HG02970 (cell line): Measurements from ENCODE around the gene ZMAT3.
A peak's percentile ranks its signal among the peaks of the same experiment; 100 is the strongest.
"Not testable (repeated sequence)": the region's sequence is repeated elsewhere in the genome, so short reads cannot be mapped to it uniquely, and the experiment has no call there.

ENCODE experiments used
- ATAC-seq: cut with Tn5 transposase; IDR thresholded peaks from one replicate; pipeline ENCODE4 v1.9.1; 2021; ENCODE audit warnings: mild to moderate bottlenecking, moderate library complexity, moderate number of reproducible peaks; ENCODE audit not compliant: unreplicated experiment, low FRiP score

Gene ZMAT3

GRCh38 chr3:179071323-179072099, at the start of gene ZMAT3:
Gene ZMAT3, minus strand, starts transcription at chr3:179071809. Its CDS starts 4,057 bp downstream, at chr3:179067752.
- peak; percentile 73 for ATAC-seq

GRCh38 chr3:179116816-179117215, 45.2 kb upstream of the ZMAT3 start:
- no peak for ATAC-seq

GRCh38 chr3:179115444-179115843, 43.8 kb upstream of the ZMAT3 start:
- not testable (repeated sequence) for ATAC-seq

- no peak for ATAC-seq
Measured at GRCh38 chr3:179113903-179114302, 42.3 kb upstream of the ZMAT3 start.

GRCh38 chr3:179108086-179108485, 36.5 kb upstream of the ZMAT3 start:
- ATAC-seq, result no peak

- ATAC-seq, result no peak
Measured at GRCh38 chr3:179107617-179108016, 36.0 kb upstream of the ZMAT3 start.

- ATAC-seq, result no peak
Measured at GRCh38 chr3:179105881-179106280, 34.3 kb upstream of the ZMAT3 start.

GRCh38 chr3:179100652-179101051, 29.0 kb upstream of the ZMAT3 start:
- no peak for ATAC-seq

- no peak for ATAC-seq
Measured at GRCh38 chr3:179098388-179099077, 26.9 kb upstream of the ZMAT3 start.

- no peak for ATAC-seq
Measured at GRCh38 chr3:179093807-179094206, 22.2 kb upstream of the ZMAT3 start.

- ATAC-seq, result no peak
Measured at GRCh38 chr3:179091113-179091512, 19.5 kb upstream of the ZMAT3 start.

GRCh38 chr3:179088306-179088705, 16.7 kb upstream of the ZMAT3 start:
- ATAC-seq, result no peak

- ATAC-seq, result no peak
Measured at GRCh38 chr3:179083977-179084376, 12.4 kb upstream of the ZMAT3 start.

GRCh38 chr3:179082416-179082815, 10.8 kb upstream of the ZMAT3 start:
- ATAC-seq, result no peak

- ATAC-seq, result no peak
Measured at GRCh38 chr3:179081885-179082284, 10.3 kb upstream of the ZMAT3 start.

- no peak for ATAC-seq
Measured at GRCh38 chr3:179079537-179079936, 7.9 kb upstream of the ZMAT3 start.

- no peak for ATAC-seq
Measured at GRCh38 chr3:179076243-179077027, 4.8 kb upstream of the ZMAT3 start.

GRCh38 chr3:179074656-179075055, 3.0 kb upstream of the ZMAT3 start:
- no peak for ATAC-seq

GRCh38 chr3:179073816-179074215, 2.2 kb upstream of the ZMAT3 start:
- ATAC-seq, result no peak

GRCh38 chr3:179072100-179072438, 460 bp upstream of the ZMAT3 start:
- peak; percentile 15 for ATAC-seq

- no peak for ATAC-seq
Measured at GRCh38 chr3:179071027-179071322, 634 bp downstream of the ZMAT3 start.
